ENCODE results near the gene PTBP3. TPM values are rescaled to one million over a fixed set of nuclear protein-coding genes. Genes with fewer than 3 reads are reported as not detected.

PTBP3 gene
- total RNA-seq, 4 donors from 2014 or later = 33.7 to 89.1 (median 42.4) TPM

DNA sequence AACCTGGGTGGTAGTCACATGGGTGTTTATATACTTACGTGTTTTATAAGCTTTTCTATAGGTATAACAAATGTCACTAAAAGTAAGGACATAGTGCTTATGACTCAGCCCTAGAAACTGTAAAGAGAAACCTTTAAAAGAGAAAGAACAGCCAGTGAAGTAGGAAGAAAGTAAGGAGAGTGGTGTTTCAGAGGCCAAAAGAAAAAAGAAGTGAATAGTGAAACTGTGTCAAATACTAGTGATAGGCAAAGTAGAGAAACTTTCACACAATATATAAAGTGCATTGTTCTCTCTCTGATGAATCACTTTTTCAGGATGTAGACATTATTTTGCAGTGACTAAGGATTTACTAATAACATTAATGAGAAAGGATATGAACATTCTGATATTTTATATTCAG is 84.1 kb downstream of the PTBP3 start:
- Histone ChIP-seq H3K27me3 (no peaks in the 10 kb centered on the region), H3K27ac (no peak overlapping the region), H3K9me3 (no peaks in the 10 kb centered on the region), H3K4me3 (replicated peaks in 1 of 3) (no peak overlapping the region), H3K4me1 (no peaks in the 10 kb centered on the region), H3K36me3 (peaks cover 2 to 5% of the 10 kb centered on the region in 2 donors)
- WGBS, 2 donors = 92 to 97% methylated on average over 1 of the region's 1 CpG
- DNase-seq = no peak
- intact Hi-C loops (cut with DNase I) = no loop called here
- no peak for TF ChIP-seq POLR2A (IDR thresholded peaks at IDR 0.05)
- TF ChIP-seq, protein P1, sequence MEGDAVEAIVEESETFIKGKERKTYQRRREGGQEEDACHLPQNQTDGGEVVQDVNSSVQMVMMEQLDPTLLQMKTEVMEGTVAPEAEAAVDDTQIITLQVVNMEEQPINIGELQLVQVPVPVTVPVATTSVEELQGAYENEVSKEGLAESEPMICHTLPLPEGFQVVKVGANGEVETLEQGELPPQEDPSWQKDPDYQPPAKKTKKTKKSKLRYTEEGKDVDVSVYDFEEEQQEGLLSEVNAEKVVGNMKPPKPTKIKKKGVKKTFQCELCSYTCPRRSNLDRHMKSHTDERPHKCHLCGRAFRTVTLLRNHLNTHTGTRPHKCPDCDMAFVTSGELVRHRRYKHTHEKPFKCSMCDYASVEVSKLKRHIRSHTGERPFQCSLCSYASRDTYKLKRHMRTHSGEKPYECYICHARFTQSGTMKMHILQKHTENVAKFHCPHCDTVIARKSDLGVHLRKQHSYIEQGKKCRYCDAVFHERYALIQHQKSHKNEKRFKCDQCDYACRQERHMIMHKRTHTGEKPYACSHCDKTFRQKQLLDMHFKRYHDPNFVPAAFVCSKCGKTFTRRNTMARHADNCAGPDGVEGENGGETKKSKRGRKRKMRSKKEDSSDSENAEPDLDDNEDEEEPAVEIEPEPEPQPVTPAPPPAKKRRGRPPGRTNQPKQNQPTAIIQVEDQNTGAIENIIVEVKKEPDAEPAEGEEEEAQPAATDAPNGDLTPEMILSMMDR (IDR thresholded peaks at IDR 0.05) = no peak

DNA sequence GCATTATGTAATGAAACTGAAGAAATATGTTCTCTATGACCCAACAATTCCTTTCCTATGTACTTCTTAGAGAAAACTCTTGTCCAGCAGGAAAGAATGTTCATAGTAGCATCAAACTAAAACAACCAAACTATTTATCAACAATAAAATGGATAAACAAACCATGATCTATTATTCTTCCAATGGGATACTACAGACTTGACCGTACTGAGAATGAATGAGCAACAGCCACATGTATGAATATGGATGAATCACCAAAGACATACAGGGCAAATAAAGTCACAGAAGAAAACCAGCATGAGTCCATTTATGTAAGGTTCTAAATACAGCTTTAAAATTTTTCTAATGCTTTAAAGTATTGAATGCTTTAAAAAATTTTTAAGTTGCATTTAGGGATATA is 84.7 kb downstream of the PTBP3 start:
- Histone ChIP-seq H3K9me3 (no peaks in the 10 kb centered on the region), H3K27me3 (no peaks in the 10 kb centered on the region), H3K36me3 (peaks cover 2 to 5% of the 10 kb centered on the region in 2 donors), H3K4me1 (no peaks in the 10 kb centered on the region), H3K27ac (no peak overlapping the region), H3K4me3 (replicated peaks in 1 of 3) (no peak overlapping the region)
- DNase-seq = no peak
- intact Hi-C loops (cut with DNase I) = no loop called here
- TF ChIP-seq, protein P1 (IDR thresholded peaks at IDR 0.05) = no peak
- no peak for TF ChIP-seq POLR2A (IDR thresholded peaks at IDR 0.05)
- 94 to 96% methylated on average over 1 of the region's 1 CpG for WGBS, 2 donors

DNA sequence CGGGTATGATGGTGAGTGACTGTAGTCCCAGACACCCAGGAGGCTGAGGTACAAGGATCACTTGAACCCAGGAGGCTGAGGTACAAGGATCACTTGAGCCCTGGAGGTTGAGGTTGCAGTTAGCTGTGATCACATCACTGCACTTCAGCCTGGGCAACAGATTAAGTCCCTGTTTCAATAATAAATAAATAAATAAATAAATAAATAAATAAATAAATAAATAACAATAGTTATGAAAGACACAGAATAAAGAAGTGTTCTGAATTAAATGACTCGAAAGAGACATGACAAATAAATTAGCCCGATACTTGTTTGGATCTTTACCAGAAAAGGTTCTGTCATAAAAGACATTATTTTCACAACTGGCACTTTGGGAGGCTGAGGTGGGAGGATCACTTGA is 86.3 kb downstream of the PTBP3 start:
- Histone ChIP-seq H3K4me3 (replicated peaks in 1 of 3) (no peak overlapping the region), H3K27ac (no peak overlapping the region), H3K27me3 (no peaks in the 10 kb centered on the region), H3K9me3 (no peaks in the 10 kb centered on the region), H3K36me3 (peaks cover 2 to 5% of the 10 kb centered on the region in 2 donors), H3K4me1 (no peaks in the 10 kb centered on the region)
- no peak for TF ChIP-seq POLR2A (IDR thresholded peaks at IDR 0.05)
- TF ChIP-seq, protein P1 (IDR thresholded peaks at IDR 0.05) = no peak
- 96 to 97% methylated on average over 3 of the region's 3 CpGs for WGBS, 2 donors
- intact Hi-C loops (cut with DNase I) = no loop called here
- no peak for DNase-seq

DNA sequence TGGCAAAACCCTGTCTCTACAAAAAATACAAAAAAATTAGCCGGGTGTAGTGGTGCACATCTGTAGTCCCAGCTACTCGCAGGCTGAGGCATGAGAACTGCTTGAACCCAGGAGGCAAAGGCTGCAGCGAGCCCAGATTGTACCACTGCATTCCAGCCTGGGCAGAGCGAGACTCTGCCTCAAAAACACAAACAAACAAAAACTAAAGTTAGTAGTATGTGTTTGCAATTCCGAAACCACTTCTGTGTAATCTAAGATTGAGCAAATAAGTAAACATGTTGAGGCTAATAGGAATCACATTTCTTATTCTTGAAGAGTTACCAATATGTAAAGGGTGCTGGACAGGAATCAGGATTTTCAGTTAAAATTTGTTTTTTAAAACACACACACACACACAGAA is 88.3 kb downstream of the PTBP3 start:
- H3K9me3 ChIP-seq = no peaks in the 10 kb centered on the region
- intact Hi-C loops (cut with DNase I) = no loop called here
- no peaks in the 10 kb centered on the region for H3K27me3 ChIP-seq
- H3K4me1 ChIP-seq = no peaks in the 10 kb centered on the region
- DNase-seq = no peak
- TF ChIP-seq POLR2A (IDR thresholded peaks at IDR 0.05) = no peak
- TF ChIP-seq, protein P1 (IDR thresholded peaks at IDR 0.05) = no peak
- no peak overlapping the region for H3K27ac ChIP-seq
- H3K36me3 ChIP-seq = no peaks in the 10 kb centered on the region
- H3K4me3 ChIP-seq (replicated peaks in 1 of 3) = no peak overlapping the region
- WGBS, 2 donors = 95 to 98% methylated on average over 5 of the region's 5 CpGs

DNA sequence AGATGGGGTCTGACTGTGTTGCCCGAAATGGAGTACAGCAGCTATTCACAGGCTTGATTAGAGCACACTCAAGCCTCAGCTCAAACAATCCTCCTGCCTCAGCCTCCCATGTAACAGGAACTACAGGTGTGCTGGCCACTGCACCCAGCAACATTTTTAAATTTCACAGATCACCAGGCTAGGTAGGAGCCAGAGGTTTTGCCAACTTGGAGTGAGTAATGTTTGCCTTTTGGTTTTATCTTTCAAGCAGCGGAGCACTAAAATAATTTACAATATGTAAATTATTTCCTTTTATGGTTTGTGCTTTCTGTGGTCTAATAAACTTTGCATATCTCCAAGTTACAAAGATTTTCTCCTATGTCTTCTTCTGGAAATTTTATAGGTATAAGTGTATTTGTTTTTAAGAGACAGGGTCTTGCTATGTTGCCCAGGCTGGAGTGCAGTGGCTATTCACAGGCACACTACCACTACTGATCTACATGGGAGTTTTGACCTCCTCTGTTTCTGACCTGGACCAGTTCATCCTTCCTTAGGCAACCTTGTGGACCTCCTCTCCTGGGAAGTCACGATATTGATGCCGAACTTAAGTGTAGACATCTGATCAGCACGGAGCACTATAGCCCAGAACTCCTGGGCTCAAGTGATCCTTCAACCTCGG is 91.1 kb downstream of the PTBP3 start:
- H3K36me3 ChIP-seq = no peaks in the 10 kb centered on the region
- H3K27me3 ChIP-seq = no peaks in the 10 kb centered on the region
- intact Hi-C loops (cut with DNase I) = no loop called here
- no peak for TF ChIP-seq POLR2A (IDR thresholded peaks at IDR 0.05)
- TF ChIP-seq, protein P1 (IDR thresholded peaks at IDR 0.05) = no peak
- no peak overlapping the region for H3K4me3 ChIP-seq (replicated peaks in 1 of 3)
- no peak overlapping the region for H3K27ac ChIP-seq
- H3K9me3 ChIP-seq = no peaks in the 10 kb centered on the region
- no peaks in the 10 kb centered on the region for H3K4me1 ChIP-seq
- DNase-seq = no peak
- 97% methylated on average over 6 of the region's 6 CpGs for WGBS, 2 donors
